OCI-LY1 (cell line): Measurements from ENCODE around the gene SLC9A8.
"Not testable (repeated sequence)": the region's sequence is repeated elsewhere in the genome, so short reads cannot be mapped to it uniquely, and the experiment has no call there.

Experiments
- H2AFZ ChIP-seq: fragments of 200-600 bp; sonication (generic), shearing (Covaris generic); 2 replicates; pipeline ENCODE4 v1.6.0; 2014; ENCODE audit warnings: antibody characterized with exemption, mild to moderate bottlenecking, low read length
- H3F3A ChIP-seq: fragments of 200-600 bp; sonication (generic), shearing (Covaris generic); 2 replicates; pipeline ENCODE4 v1.6.0; 2014; ENCODE audit warnings: mild to moderate bottlenecking, antibody characterized with exemption, low read length, moderate library complexity; ENCODE audit not compliant: insufficient read depth
- H3K27ac ChIP-seq: fragments of 200-600 bp; sonication (generic); 2 replicates; pipeline ENCODE4 v1.5.1; 2014; ENCODE audit warnings: low read length, mixed run types, mild to moderate bottlenecking, low read depth; ENCODE audit not compliant: poor library complexity, severe bottlenecking
- H3K27me3 ChIP-seq: fragments of 200-600 bp; sonication (generic); 2 replicates; pipeline ENCODE4 v1.6.0; 2014; ENCODE audit warnings: antibody characterized with exemption, mild to moderate bottlenecking, low read length, moderate library complexity; ENCODE audit not compliant: insufficient read depth
- H3K36me3 ChIP-seq: fragments of 200-600 bp; sonication (generic); 2 replicates; pipeline ENCODE4 v1.6.1; 2014; ENCODE audit warnings: mild to moderate bottlenecking, antibody characterized with exemption, low read length, moderate library complexity, mixed read lengths; ENCODE audit not compliant: insufficient read depth
- H3K4me1 ChIP-seq: fragments of 200-600 bp; sonication (generic); 2 replicates; pipeline ENCODE4 v1.5.1; 2014; ENCODE audit warnings: mild to moderate bottlenecking, low read length, moderate library complexity; ENCODE audit not compliant: insufficient read depth, severe bottlenecking
- H3K4me2 ChIP-seq: fragments of 200-600 bp; sonication (generic), shearing (Covaris generic); 2 replicates; pipeline ENCODE4 v1.6.1; 2014; ENCODE audit warnings: low read length
- H3K4me3 ChIP-seq: fragments of 200-600 bp; sonication (generic); 2 replicates; pipeline ENCODE4 v1.5.1; 2014; ENCODE audit warnings: low read length, low read depth, mild to moderate bottlenecking, mixed read lengths; ENCODE audit not compliant: poor library complexity, severe bottlenecking
- H3K79me2 ChIP-seq: fragments of 200-600 bp; shearing (Covaris generic); 2 replicates; pipeline ENCODE4 v1.6.1; 2016; ENCODE audit warnings: mixed run types, low read length, mixed read lengths; ENCODE audit not compliant: insufficient read depth
- H3K9ac ChIP-seq: fragments of 200-600 bp; sonication (generic), shearing (Covaris generic); 2 replicates; pipeline ENCODE4 v1.6.1; 2014; ENCODE audit warnings: mild to moderate bottlenecking, low read length, mixed read lengths
- H3K9me2 ChIP-seq: fragments of 200-600 bp; sonication (generic), shearing (Covaris generic); 2 replicates; pipeline ENCODE4 v1.6.1; 2014; ENCODE audit warnings: low read depth, mild to moderate bottlenecking, low read length, mixed read lengths
- H3K9me3 ChIP-seq: fragments of 200-600 bp; shearing (Covaris generic); 2 replicates; pipeline ENCODE4 v1.6.1; 2014; ENCODE audit warnings: low read length, mixed read lengths
- H4K20me1 ChIP-seq: fragments of 200-600 bp; sonication (generic), shearing (Covaris generic); 2 replicates; pipeline ENCODE4 v1.6.0; 2016; ENCODE audit warnings: mild to moderate bottlenecking, low read length; ENCODE audit not compliant: insufficient read depth
- CTCF ChIP-seq: fragments of 200-600 bp; sonication (generic), shearing (Covaris generic); IDR thresholded peaks from 2 replicates; pipeline ENCODE4 v1.5.1; 2017; ENCODE audit warnings: mild to moderate bottlenecking, antibody characterized with exemption, low read length, moderate library complexity, mixed read lengths
- EZH2 ChIP-seq: fragments of 200-600 bp; sonication (generic), shearing (Covaris generic); IDR thresholded peaks from 2 replicates; pipeline ENCODE4 v1.8.0; 2017; ENCODE audit warnings: borderline replicate concordance, mixed run types, mild to moderate bottlenecking, antibody characterized with exemption, low read length, moderate library complexity, mixed read lengths

Gene SLC9A8

GRCh38 chr20:49894073-49894470, 81.4 kb downstream of the SLC9A8 start:
- no peaks in the 10 kb centered on the region for H4K20me1 ChIP-seq
- no peak overlapping the region for H3K27ac ChIP-seq
- H3K4me3 ChIP-seq, result no peak overlapping the region
- peaks cover 18% of the 10 kb centered on the region for H3K4me1 ChIP-seq
- 0 out of 2 replicates have a peak, but pooled peaks cover 4% of the 10 kb centered on the region for H3K9me3 ChIP-seq
- H3K4me2 ChIP-seq, result peak overlapping the region; percentile 20; the same call in 1 of the 2 replicates
- no peaks in the 10 kb centered on the region for H3K79me2 ChIP-seq
- no peaks in the 10 kb centered on the region for H3K27me3 ChIP-seq
- no peak overlapping the region for H2AFZ ChIP-seq
- H3K9me2 ChIP-seq, result no peaks in the 10 kb centered on the region
- TF ChIP-seq EZH2, result no peak
- TF ChIP-seq CTCF, result no peak
- H3F3A ChIP-seq, result no peaks in the 10 kb centered on the region
- no peak overlapping the region for H3K9ac ChIP-seq
- peaks cover 15% of the 10 kb centered on the region; the same call in 1 of the 2 replicates for H3K36me3 ChIP-seq

DNA sequence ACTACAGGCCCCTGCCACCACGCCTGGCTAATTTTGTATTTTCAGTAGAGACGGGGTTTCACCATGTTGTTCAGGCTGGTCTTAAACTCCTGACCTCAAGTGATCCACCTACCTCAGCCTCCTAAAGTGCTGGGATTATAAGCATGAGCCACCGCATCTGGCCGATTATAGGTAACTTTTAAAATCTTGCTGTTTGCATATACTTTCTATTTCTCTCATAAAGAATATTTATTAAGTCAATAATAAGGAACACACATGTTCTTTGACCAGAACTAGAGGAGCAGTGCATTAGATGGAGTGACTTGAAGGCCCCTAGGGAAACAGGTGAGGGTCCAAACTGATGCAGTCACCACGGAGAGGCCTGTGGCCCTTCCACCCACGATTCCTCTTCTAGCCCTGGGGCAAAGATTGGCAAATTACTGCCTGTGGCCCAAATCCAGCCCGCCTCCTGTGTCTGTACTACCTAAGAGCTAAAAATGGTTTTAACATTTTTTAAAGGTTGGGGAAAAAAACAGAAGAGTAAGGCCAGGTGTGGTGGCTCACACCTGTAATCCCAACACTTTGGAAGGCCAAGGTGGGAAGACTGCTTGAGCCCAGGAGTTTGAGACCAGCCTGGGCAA, 83.0 kb downstream of the SLC9A8 start:
- H3K4me1 ChIP-seq, result peaks cover 18% of the 10 kb centered on the region
- not testable (repeated sequence) for H3K27me3 ChIP-seq, H3F3A ChIP-seq

DNA sequence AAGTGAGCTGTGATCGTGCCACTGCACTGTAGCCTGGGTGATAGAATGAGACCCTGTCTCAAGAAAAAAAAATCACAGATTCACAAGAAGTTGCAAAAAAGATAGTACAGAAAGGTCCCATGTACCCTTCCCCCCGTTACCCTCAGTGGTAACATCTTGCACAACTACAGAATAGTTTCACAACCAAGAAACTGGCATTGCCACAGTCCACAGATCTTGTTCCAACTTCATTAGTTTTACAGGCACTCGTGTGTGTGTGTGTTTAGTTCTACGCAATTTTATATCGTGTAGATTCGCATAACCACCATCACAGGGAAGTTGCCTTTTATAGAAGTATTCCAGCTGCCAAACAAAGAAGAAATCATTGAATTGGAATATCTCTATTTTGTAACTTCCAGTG, 83.6 kb downstream of the SLC9A8 start:
- no peaks in the 10 kb centered on the region for H3K27me3 ChIP-seq
- no peak overlapping the region for H3K4me3 ChIP-seq
- no peak overlapping the region for H3K9ac ChIP-seq
- 0 out of 2 replicates have a peak, but pooled peaks cover 4% of the 10 kb centered on the region for H3K9me3 ChIP-seq
- H3K36me3 ChIP-seq, result no peaks in the 10 kb centered on the region
- no peaks in the 10 kb centered on the region for H3K79me2 ChIP-seq
- no peak overlapping the region for H3K27ac ChIP-seq
- H4K20me1 ChIP-seq, result no peaks in the 10 kb centered on the region
- no peaks in the 10 kb centered on the region for H3K9me2 ChIP-seq
- H3F3A ChIP-seq, result no peaks in the 10 kb centered on the region
- TF ChIP-seq CTCF (no peak), EZH2 (no peak)
- H2AFZ ChIP-seq, result no peak overlapping the region
- H3K4me1 ChIP-seq, result peaks cover 18% of the 10 kb centered on the region
- no peak overlapping the region for H3K4me2 ChIP-seq

More for the DNA sequence above, 83.0 kb downstream of the SLC9A8 start:
- not testable (repeated sequence) for H3K9ac ChIP-seq, H3K79me2 ChIP-seq, H3K9me2 ChIP-seq, H4K20me1 ChIP-seq, H3K9me3 ChIP-seq, H3K4me2 ChIP-seq, H3K36me3 ChIP-seq, H2AFZ ChIP-seq, H3K27ac ChIP-seq, H3K4me3 ChIP-seq
